Lung microvascular endothelial cell (primary cell): ENCODE results near the gene KIF3A. TPM values are rescaled to one million over a fixed set of nuclear protein-coding genes. Genes with fewer than 3 reads are reported as not detected.

Experiments
- DNase-seq, 2 donors: peaks; one replicate each; pipeline versions ENCODE4 v3.0.0 to v3.0.0-alpha.2; 2010; ENCODE audit warnings: low read depth in 2 of 2
- total RNA-seq: library from RNA; depleted of rRNA; stranded (reverse); fragments of >200 nt; gene quantifications from 2 replicates; pipeline ENCODE4 v1.2.1, GENCODE V29; 2014

KIF3A gene
- total RNA-seq, 1 donor from 2014 or later = 4.2 TPM

GRCh38 chr5:132663771-132664695 lies 73.3 kb downstream of the KIF3A start:
- no peak for DNase-seq

- no peak for DNase-seq
These were observed 74.2 kb downstream of the KIF3A start for GRCh38 chr5:132662925-132663770.

DNA sequence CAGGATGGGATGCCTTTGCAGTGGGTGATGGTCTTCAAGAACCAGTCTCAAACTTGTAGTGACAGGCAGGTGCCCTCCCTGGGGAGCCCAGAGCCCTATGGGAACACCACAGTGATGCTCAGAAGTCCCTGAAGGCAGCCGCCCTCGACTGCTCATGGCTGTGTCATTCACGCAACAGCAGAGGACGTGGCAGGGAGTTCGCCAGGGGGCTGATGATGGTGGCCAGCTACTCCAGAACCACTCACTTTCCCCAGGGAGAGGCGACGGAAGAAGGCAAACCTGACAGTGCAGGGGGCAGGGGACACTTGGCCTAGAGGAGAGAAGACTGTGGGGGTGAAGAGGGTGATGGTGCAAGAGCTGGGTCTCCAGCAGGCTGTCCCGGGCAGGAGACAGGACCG lies 75.3 kb downstream of the KIF3A start:
- DNase-seq = no peak

DNA sequence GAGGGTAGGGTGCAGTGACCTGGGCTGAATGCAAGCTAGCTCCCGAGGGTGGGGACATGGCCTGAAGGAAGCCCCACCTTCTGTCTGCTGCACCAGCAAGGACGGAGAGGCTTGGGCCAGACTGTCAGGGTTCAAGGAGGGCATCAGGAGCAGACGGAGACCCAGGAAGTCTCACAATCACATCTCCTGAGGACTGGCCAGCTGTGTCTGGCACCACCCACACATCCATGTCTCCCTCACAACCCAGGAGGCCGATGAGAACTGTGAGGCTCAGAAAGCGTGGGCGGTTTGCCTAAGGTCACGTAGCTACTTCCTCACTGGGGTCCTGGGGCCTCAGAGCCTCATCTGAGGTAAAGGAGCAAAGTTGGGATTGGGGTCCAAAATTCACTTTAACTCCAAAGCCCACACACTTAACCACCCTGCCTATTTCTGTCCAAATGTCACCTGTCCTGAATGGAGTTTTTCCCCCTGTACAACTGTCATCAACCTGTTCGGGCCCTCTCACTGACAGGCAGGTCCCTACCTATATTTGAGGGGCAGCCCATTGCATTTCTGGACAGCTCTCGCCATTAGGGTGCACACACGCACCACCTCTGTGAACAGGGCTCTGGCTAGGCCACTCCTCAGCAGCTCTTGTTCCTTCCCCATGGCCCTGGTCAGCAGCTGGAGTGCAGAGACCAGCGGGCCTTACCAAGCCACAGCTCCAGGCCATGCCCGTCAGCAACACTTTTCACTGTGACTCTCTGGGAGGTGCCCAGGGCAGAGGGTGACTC lies 75.9 kb downstream of the KIF3A start:
- DNase-seq = no peak

DNA sequence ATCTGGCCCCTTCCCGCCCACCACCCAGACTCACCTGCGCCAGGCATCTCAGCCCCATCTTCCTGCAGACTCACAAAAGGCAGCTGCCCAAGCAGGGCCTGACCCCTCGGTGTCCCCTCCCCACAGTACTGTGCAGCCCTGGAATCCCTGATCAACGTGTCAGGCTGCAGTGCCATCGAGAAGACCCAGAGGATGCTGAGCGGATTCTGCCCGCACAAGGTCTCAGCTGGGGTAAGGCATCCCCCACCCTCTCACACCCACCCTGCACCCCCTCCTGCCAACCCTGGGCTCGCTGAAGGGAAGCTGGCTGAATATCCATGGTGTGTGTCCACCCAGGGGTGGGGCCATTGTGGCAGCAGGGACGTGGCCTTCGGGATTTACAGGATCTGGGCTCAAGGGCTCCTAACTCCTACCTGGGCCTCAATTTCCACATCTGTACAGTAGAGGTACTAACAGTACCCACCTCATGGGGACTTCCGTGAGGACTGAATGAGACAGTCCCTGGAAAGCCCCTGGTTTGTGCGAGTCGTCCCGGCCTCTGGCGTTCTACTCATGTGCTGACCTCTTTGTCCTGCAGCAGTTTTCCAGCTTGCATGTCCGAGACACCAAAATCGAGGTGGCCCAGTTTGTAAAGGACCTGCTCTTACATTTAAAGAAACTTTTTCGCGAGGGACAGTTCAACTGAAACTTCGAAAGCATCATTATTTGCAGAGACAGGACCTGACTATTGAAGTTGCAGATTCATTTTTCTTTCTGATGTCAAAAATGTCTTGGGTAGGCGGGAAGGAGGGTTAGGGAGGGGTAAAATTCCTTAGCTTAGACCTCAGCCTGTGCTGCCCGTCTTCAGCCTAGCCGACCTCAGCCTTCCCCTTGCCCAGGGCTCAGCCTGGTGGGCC lies 77.5 kb downstream of the KIF3A start:
- no peak for DNase-seq

DNA sequence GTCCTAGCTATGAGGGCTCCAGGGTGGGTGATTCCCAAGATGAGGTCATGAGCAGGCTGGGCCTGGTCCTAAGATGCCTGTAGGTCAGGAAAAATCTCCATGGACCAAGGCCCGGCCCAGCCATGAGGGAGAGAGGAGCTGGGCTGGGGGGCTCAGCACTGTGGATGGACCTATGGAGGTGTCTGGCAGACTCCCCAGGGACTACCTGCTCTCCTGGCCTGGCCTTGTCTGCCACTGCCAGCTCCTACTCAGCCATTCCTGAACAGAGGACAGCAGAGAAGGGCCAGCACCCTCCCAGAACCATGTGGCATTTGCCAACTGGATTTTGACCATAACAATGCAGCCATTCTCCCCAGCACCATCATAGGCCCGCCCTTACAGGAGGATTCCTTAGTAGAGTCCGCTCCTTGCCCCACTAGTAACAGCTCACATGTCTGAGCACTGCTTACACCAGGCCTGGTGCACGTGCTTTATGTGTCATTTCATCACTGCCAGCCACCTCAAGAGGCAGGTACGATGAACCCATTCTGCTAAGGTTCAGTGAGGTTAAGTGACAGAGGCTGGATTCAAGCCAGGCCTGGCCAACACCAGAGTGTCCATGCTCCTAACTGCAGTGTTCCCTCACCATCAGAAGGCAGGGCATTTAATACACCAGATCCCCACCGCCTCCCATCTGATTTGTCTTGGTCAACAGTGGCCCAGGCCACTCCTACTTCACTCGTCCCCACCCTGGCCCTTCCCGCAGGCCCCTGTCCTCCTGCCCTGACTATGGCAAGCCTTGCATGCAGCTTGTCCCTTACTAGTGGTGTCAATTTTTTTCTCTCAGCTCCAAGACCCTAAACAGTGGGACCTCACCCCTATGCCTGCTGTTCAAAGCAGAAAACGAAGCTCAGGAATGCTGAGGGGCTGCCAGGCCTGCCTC lies 78.7 kb downstream of the KIF3A start:
- DNase-seq = no peak

GRCh38 chr5:132657676-132658380 lies 79.5 kb downstream of the KIF3A start, which contains the start of gene IL13:
Gene IL13 (plus strand): TSS chr5:132658173. CDS start chr5:132658187, 14 bp downstream.
- no peak for DNase-seq

GRCh38 chr5:132656774-132657355 lies 80.5 kb downstream of the KIF3A start:
- no peak for DNase-seq

- DNase-seq = peak; percentile 14 to 22
These were observed 81.2 kb downstream of the KIF3A start for GRCh38 chr5:132655821-132656773.

DNA sequence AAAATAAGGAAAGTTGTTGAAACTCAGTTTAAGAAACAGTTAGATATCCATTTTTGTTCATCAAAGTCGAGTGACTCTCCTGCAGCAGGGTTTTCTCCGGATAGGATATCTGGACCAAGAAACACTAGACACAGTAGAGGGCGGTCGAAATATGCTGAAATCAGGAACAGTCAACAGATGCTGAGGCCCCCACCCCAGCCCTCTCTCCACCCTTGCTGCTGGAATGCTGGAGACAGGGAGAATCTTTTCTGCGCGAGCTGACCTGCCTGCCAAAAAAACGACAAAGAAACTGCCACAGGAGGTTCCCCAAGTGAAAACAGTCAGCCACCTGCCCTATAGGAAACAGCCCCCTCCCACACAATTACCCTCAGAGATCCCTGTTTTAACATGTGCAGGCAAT lies 83.6 kb downstream of the KIF3A start:
- no peak for DNase-seq

DNA sequence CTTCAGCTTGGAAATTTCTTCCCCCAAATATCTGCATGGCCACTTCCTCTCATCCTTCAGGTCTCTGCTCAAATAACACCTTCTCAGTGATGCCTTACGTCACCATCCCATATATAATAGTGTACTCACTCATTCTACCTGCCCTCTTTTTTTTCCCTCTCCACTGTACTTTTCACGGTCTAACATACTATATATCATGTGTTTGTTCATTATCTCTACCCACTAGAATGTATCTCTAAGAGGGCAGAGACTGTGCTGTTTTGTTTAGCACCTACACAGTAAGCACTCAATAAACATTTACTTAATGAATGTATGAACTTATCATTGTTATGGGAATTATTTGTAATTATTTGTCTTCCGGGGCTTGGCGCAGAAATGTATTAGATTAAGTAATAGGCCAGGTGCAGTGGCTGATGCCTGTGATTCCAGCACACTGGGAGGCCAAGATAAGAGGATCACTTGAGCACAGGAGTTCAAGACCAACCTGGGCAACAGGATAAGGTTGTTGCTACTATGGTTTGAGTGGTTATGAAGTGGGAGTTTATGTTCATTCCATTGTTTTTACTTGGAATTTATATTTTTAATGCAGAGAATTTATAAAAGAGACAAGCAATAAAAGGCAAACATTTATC lies 85.4 kb downstream of the KIF3A start:
- no peak for DNase-seq

DNA sequence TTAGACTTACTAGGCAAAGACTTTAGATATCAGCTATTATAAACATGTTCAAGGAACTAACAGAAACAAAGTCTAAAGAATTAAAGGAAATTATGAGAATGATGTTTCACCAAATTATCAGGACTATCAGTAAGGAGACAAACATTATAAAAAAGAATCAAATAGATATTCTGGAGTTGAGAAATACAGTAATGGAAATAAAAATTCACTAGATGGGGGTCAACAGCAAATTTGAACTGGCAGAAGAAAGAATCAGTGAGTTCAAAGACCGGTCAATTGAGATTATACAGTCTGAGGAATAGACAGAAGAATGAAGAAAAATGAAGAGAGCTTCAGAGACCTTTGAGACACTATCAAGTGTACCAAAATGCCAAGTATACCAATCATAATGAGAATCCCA lies 89.0 kb downstream of the KIF3A start:
- no peak for DNase-seq

- DNase-seq = no peak
These were observed 89.9 kb downstream of the KIF3A start for GRCh38 chr5:132647473-132647872.

DNA sequence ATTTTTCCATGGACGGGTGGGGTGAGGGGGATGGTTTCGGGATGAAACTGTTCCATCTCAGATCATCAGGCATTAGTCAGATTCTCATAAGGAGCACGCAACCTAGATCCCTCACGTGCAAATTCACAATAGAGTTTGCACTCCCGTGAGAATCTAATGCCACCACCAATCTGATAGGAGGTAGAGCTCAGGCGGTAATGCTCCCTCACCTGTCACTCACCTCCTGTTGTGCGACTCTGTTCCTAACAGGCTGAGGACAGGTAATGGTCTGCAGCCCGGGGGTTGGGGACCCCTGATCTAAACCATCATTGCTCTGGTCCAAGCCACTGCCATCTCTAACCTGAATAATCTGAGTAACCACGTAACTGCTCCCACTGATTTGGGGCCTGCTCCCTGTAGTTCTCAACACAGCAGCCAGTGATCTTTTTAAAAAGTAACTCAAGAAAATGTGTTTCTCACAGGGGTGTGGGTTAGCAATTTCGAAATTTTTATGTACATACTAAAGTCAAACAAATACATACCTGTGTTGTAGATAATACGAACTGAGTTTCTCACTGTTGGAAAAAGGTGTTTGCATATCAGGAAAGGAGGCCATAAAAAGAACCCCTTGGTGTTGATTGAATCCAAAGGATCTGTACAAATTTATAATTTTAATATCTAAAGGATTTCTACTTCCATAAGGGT lies 90.6 kb downstream of the KIF3A start:
- DNase-seq = no peak

DNA sequence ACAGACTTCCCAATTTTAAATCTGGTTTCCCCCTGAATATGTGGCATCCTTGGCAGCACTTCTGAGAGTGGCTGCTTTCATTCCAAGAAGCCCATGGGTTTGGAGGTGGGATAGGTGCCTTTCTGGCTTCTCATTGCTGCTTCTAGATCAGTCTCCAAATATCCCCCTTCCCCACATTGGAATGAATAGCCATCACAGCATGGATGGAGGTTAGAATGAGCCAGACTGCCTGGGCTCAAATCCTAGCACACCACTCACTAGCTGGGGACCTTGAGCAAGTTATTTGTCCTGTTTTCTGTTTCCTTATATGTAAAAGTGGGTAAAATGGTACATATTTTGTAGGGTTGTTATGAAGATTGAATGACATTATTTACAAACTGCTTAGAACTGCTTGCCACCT lies 93.2 kb downstream of the KIF3A start:
- no peak for DNase-seq
